ENCODE results near the gene PEA15. TPM values are rescaled to one million over a fixed set of nuclear protein-coding genes. Genes with fewer than 3 reads are reported as not detected.

PEA15 gene
- total and polyA plus RNA-seq, 2 experiments from 2014 or later: 368 to 638 TPM

DNA sequence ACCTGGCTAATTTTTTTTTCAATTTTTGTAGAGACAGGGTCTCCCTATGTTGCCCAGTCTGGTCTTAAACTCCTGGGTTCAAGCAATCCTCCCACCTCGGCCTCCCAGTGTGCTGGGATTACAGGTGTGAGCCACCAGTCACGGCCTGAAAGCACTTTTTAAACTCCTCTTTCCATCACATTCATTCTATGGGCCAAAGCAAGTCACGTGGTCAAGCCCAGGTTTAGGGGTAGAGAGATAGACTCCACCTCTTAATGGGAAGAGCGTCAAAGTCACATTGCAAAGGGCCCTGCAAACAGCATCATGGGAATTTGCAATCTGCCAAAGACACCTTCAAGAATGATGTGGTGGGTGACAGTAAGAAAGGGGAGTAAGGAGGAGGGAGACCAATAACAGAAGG, 46.6 kb upstream of the PEA15 start:
- Histone ChIP-seq H3K79me2 (ENCODE audit: insufficient read depth) (no peaks in the 10 kb centered on the region), H3K36me3 (ENCODE audit: low read depth) (no peaks in the 10 kb centered on the region), H3K9me3 (ENCODE audit: low read depth) (no peaks in the 10 kb centered on the region), H4K20me1 (ENCODE audit: insufficient read depth) (no peaks in the 10 kb centered on the region), H3K27me3 (replicated peaks; ENCODE audit: insufficient read depth) (no peaks in the 10 kb centered on the region), H3K9me2 (ENCODE audit: insufficient read depth) (no peaks in the 10 kb centered on the region), H3K4me2 (ENCODE audit: unreplicated experiment) (no peak overlapping the region), H2AFZ (no peak overlapping the region), H3K4me3 (no peak overlapping the region), H3K4me1 (ENCODE audit: insufficient read depth) (no peaks in the 10 kb centered on the region), H3F3A (ENCODE audit: insufficient read depth) (no peaks in the 10 kb centered on the region), H3K27ac (no peak overlapping the region), H3K9ac (no peak overlapping the region)
- 55 to 69% methylated on average over 3 to 4 of the region's 4 CpGs for WGBS, 2 experiments (ENCODE audit: low coverage in 1 of 2, low lambda C conversion rate in 2 of 2, missing lambda C conversion rate in 2 of 2)
- in situ Hi-C loops (cut with MboI): no loop called here
- TF ChIP-seq EZH2 (IDR thresholded peaks at IDR 0.05; ENCODE audit: insufficient read depth, poor library complexity, severe bottlenecking): no peak
- no peak for TF ChIP-seq EZH2phosphoT487 (IDR thresholded peaks at IDR 0.05; ENCODE audit: insufficient read depth, low read depth)
- no peak for DNase-seq

DNA sequence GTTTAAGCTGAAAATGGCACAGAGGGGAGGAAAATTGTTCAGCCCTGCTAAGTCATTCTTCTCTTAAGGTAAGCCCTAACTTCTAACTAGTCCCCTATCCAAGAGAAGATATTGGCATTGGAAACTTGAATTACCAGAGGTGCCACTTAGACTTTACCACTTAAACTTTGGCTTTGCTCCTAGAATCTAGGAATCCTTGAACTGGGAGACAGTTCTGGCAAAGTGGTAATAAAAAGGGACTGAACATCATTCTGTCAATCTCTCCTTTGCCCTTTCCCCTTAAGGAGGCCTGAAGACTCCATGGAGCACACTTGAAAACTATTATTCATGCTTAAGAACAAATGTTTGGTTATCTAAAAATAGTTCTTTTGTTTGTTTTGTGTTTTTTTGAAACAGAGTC, 45.3 kb upstream of the PEA15 start:
- no peaks in the 10 kb centered on the region for H3F3A ChIP-seq (ENCODE audit: insufficient read depth)

DNA sequence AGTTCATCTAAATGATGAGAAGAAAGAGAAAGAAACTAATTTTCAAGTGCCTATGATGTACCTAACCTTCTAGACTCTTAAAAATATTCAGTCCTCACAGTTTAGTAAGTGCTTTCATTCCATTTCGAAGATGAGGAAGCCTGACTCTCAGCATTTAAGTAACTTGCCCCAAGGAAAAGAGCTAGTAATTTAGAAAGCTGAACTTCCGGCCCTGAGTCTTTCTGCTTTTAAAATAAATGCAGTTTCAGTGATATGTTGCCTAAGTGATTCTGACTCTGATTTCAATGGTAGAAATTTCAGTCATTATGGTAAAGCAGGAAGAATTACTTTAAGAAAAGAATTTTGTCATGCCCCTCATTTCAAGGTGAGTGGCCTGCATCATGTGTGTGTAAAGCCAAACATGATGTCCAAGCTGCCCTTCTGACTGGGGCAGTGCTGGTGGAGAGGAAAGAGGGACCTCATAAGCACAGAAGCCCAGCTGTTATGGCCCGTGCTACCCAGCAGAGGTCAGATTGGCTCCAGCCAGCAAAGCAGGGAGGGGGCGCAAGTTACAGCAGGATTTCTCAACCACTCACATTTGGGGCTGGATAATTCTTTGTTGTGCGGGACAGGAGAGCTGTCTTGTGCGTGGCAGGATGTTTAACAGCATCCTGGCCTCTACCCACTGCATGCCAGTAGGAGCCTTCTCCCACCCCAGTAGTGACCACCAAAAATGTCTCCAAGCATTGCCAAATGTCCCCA, 43.0 kb upstream of the PEA15 start:
- in situ Hi-C loops (cut with MboI): no loop called here
- no peak overlapping the region for H2AFZ ChIP-seq
- 48 to 53% methylated on average over 6 of the region's 6 CpGs for WGBS, 2 experiments (ENCODE audit: low coverage in 1 of 2, low lambda C conversion rate in 2 of 2, missing lambda C conversion rate in 2 of 2)

More for the DNA sequence above, 45.3 kb upstream of the PEA15 start:
- peak; percentile 12 for DNase-seq
- no peaks in the 10 kb centered on the region for H3K9me3 ChIP-seq (ENCODE audit: low read depth)
- H3K27me3 ChIP-seq (replicated peaks; ENCODE audit: insufficient read depth): no peaks in the 10 kb centered on the region
- no peak overlapping the region for H3K4me2 ChIP-seq (ENCODE audit: unreplicated experiment)
- no peak overlapping the region for H2AFZ ChIP-seq
- H3K9me2 ChIP-seq (ENCODE audit: insufficient read depth): no peaks in the 10 kb centered on the region
- in situ Hi-C loops (cut with MboI): no loop called here
- H3K36me3 ChIP-seq (ENCODE audit: low read depth): no peaks in the 10 kb centered on the region
- no peak overlapping the region for H3K9ac ChIP-seq
- no peak for TF ChIP-seq EZH2 (IDR thresholded peaks at IDR 0.05; ENCODE audit: insufficient read depth, poor library complexity, severe bottlenecking)
- TF ChIP-seq EZH2phosphoT487 (IDR thresholded peaks at IDR 0.05; ENCODE audit: insufficient read depth, low read depth): no peak
- no peaks in the 10 kb centered on the region for H3K79me2 ChIP-seq (ENCODE audit: insufficient read depth)
- no peaks in the 10 kb centered on the region for H4K20me1 ChIP-seq (ENCODE audit: insufficient read depth)
- no peaks in the 10 kb centered on the region for H3K4me1 ChIP-seq (ENCODE audit: insufficient read depth)
- H3K4me3 ChIP-seq: no peak overlapping the region
- no peak overlapping the region for H3K27ac ChIP-seq

DNA sequence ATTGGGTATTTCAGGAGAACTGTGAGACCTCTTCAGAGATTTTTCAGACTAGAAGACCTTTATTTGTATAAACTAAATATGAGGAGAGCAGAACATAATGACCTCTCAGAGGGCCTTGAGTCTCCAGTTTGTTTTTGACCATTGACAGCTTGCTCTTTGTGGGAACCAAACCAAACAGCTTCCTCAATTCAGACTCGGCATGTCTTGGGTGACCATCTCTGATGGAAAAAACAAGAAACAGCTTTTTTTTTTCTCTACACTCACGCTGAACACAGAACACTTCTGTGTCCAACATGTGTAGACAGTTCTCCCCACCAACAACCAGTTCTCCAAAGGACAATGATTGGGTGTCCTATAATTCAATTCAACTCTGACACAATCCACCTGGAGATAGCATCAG, 42.3 kb upstream of the PEA15 start:
- H3K4me2 ChIP-seq (ENCODE audit: unreplicated experiment): no peak overlapping the region
- H3K79me2 ChIP-seq (ENCODE audit: insufficient read depth): no peaks in the 10 kb centered on the region
- no peaks in the 10 kb centered on the region for H3K9me3 ChIP-seq (ENCODE audit: low read depth)
- in situ Hi-C loops (cut with MboI): no loop called here
- H3K4me3 ChIP-seq: no peak overlapping the region
- H3K36me3 ChIP-seq (ENCODE audit: low read depth): no peaks in the 10 kb centered on the region
- H3K9me2 ChIP-seq (ENCODE audit: insufficient read depth): no peaks in the 10 kb centered on the region
- WGBS, 2 experiments (ENCODE audit: low coverage in 1 of 2, low lambda C conversion rate in 2 of 2, missing lambda C conversion rate in 2 of 2): 78 to 86% methylated on average over 2 of the region's 2 CpGs
- no peak overlapping the region for H3K27ac ChIP-seq
- no peaks in the 10 kb centered on the region for H3K4me1 ChIP-seq (ENCODE audit: insufficient read depth)
- H2AFZ ChIP-seq: no peak overlapping the region
- no peaks in the 10 kb centered on the region for H3F3A ChIP-seq (ENCODE audit: insufficient read depth)
- no peak overlapping the region for H3K9ac ChIP-seq
- no peak for DNase-seq
- H3K27me3 ChIP-seq (replicated peaks; ENCODE audit: insufficient read depth): no peaks in the 10 kb centered on the region
- TF ChIP-seq EZH2phosphoT487 (IDR thresholded peaks at IDR 0.05; ENCODE audit: insufficient read depth, low read depth): no peak
- no peak for TF ChIP-seq EZH2 (IDR thresholded peaks at IDR 0.05; ENCODE audit: insufficient read depth, poor library complexity, severe bottlenecking)
- H4K20me1 ChIP-seq (ENCODE audit: insufficient read depth): no peaks in the 10 kb centered on the region

More for the DNA sequence above, 43.0 kb upstream of the PEA15 start:
- peak; percentile 62 for DNase-seq
- Histone ChIP-seq H3K4me1 (ENCODE audit: insufficient read depth) (no peaks in the 10 kb centered on the region), H3F3A (ENCODE audit: insufficient read depth) (no peaks in the 10 kb centered on the region), H3K27me3 (replicated peaks; ENCODE audit: insufficient read depth) (no peaks in the 10 kb centered on the region), H3K4me3 (no peak overlapping the region), H3K9me3 (ENCODE audit: low read depth) (no peaks in the 10 kb centered on the region), H4K20me1 (ENCODE audit: insufficient read depth) (no peaks in the 10 kb centered on the region), H3K79me2 (ENCODE audit: insufficient read depth) (no peaks in the 10 kb centered on the region), H3K4me2 (ENCODE audit: unreplicated experiment) (no peak overlapping the region), H3K36me3 (ENCODE audit: low read depth) (no peaks in the 10 kb centered on the region), H3K9ac (no peak overlapping the region), H3K9me2 (ENCODE audit: insufficient read depth) (no peaks in the 10 kb centered on the region), H3K27ac (no peak overlapping the region)
- TF ChIP-seq EZH2 (IDR thresholded peaks at IDR 0.05; ENCODE audit: insufficient read depth, poor library complexity, severe bottlenecking) (no peak), EZH2phosphoT487 (IDR thresholded peaks at IDR 0.05; ENCODE audit: insufficient read depth, low read depth) (no peak)

All from GM23248 (cell line).